ENCODE measurements around the gene XNDC1N. TPM values are rescaled to one million over a fixed set of nuclear protein-coding genes. Genes with fewer than 3 reads are reported as not detected.
"Not testable (repeated sequence)": the region's sequence is repeated elsewhere in the genome, so short reads cannot be mapped to it uniquely, and the experiment has no call there.

Gene XNDC1N
- total RNA-seq, 1 experiment from 2014 or later: 1.4 TPM

DNA sequence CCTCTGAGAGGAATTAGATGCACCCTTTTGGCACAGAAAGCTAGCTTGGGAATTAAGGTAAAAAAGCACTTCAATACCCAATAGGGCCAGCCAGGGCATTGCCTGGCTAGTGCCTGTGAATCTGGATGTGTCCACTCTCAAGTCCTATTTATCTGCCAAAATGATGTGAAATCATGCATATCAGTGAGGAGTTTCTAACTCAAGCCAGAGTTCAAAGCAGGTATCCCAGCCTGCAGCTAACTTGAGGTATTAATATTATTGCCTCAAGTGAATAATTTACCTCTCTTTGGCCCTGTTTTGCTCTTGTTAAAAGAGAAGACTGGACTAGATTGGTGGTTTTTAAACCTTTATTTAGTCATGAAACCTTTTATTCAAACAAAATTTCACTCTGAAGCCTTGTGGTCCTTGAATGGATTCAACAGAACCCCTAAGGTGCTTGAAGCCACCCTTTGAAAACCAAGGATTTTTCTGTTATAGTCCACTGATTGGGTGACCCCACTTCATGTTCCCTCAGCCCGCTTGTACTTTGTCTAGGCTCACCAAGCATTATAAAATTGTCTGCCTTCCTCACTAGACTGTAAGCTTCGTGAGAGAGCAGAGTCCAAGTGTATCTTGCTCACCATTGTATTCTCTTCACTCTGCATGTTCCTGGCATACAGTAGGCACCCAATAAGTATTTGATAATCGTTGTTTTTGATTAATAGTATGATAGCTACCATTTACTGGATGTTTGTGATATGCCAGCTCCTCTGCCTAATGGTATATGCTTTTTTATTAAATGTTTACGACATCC lies 4.9 kb upstream of the XNDC1N start:
- no peak for DNase-seq (ENCODE audit: low spot score)

GRCh38 chr11:71931245-71931602 lies 2.8 kb upstream of the XNDC1N start:
- DNase-seq (ENCODE audit: low spot score): no peak

DNA sequence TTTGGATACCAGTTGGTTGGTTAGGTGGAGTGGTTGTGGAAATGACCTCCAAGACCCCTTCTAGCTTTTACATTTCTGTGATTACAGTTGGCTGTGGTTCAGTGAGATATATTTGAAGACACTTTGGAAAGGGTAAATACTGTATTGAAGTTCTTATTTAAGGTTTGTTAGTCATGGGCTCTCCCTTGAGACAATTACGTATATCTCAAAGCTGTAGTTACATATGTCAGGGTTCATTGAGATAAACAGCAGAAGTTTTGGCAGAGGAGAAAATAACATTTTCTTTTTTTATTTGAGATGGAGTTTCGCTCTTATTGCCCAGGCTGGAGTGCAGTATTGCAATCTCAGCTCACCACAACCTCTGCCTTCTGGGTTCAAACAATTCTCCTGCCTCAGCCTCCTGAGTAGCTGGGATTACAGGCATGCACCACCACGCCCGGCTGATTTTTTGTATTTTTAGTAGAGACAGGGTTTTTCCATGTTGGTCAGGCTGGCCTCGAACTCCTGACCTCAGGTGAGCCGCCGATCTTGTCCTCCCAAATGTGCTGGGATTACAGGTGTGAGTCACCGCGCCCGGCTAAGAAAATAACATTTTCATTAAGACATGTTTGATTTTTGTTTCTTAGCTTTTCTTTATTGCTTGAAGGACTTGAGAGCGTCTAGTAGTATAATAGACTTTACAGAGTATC lies 2.3 kb upstream of the XNDC1N start:
- no peak for DNase-seq (ENCODE audit: low spot score)

- no peak for DNase-seq (ENCODE audit: low spot score)
Measured at GRCh38 chr11:71929491-71929890, 1.1 kb upstream of the XNDC1N start.

DNA sequence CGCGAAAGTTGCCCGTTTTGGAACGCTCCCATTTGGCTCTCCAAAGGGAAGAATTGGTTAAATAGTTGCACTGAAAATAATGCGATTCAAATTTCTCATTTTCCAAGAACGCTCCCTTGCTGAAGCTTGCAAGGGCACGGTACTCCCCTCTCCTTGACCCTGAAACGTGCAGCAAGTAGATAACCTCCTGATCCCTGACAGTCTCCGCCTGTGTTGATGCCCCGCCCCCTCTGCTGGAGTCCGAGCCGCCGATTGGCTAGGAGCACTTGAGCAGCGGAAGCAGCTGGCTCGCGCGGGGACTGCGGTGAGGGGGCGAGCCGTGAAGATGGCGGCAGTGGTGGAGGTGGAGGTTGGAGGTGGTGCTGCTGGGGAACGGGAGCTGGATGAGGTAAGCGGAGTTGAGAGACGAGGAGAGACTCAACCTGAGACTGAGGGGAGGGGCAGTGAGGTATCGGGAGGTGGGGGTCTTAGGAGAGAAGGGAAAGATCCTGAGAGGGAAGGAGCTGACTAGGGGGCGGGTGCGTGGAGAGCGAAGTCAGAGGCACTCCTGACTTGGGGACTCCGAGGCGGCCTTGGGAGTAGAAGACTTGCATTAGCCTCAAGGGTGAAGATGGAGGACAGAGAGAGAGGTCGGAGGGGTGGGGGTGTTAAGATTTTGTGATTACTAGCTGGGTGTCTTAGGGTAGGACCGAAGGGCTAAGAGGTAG lies 496 bp upstream of the XNDC1N start, which contains the start of gene RNF121:
Gene RNF121, plus strand, starts transcription at position 310 of the 707 bp plus-strand sequence. Its CDS starts 16 bp downstream, at position 326.
- DNase-seq (ENCODE audit: low spot score): peak; percentile 91

- DNase-seq (ENCODE audit: low spot score): no peak
Measured at GRCh38 chr11:71917646-71918140, 10.7 kb downstream of the XNDC1N start.

DNA sequence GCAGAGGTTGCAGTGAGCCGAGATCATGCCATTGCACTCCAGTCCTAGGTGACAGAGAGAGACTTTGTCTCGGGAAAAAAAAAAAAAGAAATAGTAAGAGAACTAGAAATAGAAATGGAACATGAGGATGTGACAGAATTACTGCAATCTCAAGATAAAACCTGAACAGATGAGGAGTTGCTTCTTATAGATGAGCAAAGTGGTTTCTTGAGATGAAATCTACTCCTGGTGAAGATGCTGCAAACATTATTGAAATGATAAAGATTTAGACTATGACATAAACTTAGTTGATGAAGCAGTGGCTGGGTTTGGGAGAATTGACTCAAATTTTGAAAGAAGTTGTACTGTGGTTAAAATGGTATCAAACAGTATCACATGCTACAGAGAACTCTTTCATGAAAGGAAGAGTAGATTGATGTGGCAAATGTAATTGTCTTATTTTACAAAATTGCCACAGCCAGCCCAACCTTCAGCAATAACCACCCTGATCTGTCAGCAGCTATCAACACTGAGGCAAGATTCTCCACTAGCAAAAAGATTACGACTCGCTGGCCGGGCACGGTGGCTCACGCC lies 13.7 kb downstream of the XNDC1N start:
- no peak for DNase-seq (ENCODE audit: low spot score)

DNA sequence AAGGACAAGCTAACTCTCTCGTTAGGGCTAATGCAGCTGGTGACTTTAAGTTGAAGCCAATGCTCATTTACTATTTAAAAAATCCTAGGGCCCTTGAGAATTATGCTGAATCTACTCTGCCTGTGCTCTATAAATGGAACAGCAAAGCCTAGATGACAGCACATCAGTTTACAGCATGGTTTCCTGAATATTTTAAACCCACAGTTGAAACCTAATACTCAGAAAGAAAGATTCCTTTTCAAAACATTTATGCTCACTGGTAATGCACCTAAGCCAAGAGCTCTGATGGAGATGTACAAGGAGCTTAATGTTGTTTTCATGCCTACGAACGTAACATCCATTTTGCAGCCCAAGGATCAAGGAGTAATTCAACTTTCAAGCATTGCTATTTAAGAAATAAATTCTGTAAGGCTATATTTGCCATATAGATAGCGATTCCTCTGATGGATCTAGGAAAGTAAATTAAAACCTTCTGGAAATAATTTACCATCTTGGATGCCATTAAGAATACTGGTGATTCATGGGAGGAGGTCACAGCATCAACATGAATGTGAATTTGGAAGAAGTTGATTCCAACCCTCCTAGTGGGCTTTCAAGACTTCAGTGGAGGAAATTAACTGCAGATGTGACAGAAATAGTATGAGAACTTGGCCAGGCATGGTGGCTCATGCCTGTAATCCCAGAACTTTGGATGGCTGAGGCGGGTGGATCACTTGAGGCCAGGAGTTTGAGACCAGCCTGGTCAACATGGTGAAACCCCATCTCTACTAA lies 14.5 kb downstream of the XNDC1N start:
- DNase-seq (ENCODE audit: low spot score): no peak

DNA sequence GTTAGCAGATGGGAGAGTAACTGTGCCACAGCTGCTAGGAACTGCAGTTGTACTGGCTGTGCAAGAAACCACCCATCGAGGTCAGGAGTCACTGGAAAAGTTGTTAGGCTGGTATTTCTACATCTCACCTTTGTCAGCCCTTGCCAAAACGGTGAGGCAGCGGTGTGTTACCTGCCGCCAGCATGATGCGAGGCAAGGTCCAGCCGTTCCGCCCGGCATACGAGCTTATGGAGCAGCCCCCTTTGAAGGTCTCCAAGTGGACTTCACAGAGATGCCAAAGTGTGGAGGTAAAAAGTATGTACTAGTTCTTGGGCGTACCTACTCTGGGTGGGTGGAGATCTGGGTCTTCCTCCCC lies 16.4 kb downstream of the XNDC1N start:
- DNase-seq (ENCODE audit: low spot score): not testable (repeated sequence)

GRCh38 chr11:71911321-71911985 lies 16.9 kb downstream of the XNDC1N start:
- peak; percentile 33 for DNase-seq (ENCODE audit: low spot score)

DNA sequence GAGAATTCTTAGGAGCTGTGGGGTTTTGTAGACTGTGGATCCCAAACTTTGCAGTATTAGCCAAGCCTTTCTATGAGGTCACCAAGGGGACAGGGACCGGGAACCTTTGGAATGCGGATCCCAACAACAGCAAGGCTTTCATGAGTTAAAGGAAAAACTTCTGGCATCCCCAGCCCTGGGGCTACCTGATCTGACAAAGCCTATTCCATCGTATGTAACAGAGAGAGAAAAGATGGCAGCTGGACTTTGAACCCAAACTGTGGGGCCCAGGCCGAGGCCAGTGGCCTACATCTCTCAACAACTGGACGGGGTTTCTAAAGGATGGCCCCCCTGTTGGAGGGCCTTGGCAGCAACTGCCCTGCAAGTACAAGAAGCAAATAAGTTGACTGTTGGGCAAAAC lies 17.6 kb downstream of the XNDC1N start:
- not testable (repeated sequence) for DNase-seq (ENCODE audit: low spot score)

DNA sequence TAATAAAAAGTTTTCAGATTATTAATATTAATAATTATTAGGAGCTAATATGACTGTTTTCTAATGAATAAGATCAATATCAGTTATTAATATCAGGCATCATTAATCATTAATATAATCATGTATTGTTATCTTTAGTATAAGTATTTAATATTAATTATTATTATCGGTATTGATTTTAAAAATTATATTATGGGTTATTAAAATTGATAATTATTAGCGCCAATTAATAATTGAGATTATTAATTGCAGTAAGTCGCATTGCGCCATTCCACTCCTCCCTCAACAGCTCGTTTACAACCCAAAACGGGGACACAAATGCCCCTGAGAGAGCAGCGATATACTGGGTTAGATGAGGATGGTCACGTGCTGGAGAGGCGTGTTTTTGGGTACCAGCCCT lies 20.2 kb downstream of the XNDC1N start:
- no peak for DNase-seq (ENCODE audit: low spot score)

GRCh38 chr11:71901137-71901536 lies 27.3 kb downstream of the XNDC1N start:
- DNase-seq (ENCODE audit: low spot score): peak; percentile 18

GRCh38 chr11:71895961-71896360 lies 32.4 kb downstream of the XNDC1N start:
- no peak for DNase-seq (ENCODE audit: low spot score)

DNA sequence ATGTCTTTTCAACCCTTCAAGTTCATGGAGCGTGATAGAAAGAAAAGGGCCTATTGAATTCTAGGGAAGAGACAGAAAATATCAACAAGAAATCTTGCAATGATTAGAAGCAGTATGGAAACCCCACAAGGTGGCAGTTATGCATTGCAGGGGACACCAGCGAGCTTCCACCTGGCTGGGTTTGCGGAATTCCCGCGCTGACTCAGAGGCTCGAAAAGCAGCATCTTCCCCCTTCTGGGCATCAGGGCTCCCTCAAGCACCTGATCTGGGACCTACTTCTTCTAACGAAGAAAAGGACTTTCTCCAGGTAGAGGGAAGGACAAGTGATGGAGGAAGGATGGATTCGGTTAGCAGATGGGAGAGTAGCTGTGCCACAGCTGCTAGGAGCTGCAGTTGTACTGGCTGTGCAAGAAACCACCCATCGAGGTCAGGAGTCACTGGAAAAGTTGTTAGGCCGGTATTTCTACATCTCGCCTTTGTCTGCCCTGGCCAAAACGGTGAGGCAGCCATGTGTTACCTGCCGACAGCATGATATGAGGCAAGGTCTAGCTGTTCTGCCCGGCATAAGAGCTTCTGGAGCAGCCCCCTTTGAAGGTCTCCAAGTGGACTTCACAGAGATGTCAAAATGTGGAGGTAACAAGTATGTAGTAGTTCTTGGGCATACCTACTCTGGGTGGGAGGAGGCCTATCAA lies 39.1 kb downstream of the XNDC1N start:
- not testable (repeated sequence) for DNase-seq (ENCODE audit: low spot score)

DNA sequence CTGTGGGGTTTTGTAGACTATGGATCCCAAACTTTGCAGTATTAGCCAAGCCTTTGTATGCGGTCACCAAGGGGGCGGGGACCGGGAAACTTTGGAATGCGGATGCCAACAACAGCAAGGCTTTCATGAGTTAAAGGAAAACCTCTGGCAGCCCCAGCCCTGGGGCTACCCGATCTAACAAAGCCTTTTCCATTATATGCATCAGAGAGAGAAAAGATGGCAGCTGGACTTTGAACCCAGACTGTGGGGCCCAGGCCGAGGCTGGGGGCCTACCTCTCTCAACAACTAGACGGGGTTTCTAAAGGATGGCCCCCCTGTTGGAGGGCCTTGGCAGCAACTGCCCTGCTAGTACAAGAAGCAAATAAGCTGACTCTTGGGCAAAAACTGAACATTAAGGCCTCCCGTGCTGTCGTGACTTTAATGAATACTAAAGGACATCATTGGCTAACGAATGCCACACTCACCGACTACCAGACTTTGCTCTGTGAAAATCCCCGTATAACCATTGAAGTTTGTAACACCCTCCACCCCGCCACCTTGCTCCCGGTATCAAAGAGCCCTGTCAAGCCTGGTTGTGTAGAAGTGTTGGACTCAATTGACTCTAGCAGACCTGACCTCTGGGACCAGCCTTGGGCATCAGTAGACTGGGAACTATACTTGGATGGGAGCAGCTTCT lies 39.9 kb downstream of the XNDC1N start:
- DNase-seq (ENCODE audit: low spot score): not testable (repeated sequence)

GRCh38 chr11:71885806-71886205 lies 42.6 kb downstream of the XNDC1N start:
- DNase-seq (ENCODE audit: low spot score): not testable (repeated sequence)
